Keratinocyte (primary cell): ENCODE measurements around the gene GRB10. TPM values are rescaled to one million over a fixed set of nuclear protein-coding genes. Genes with fewer than 3 reads are reported as not detected.

Experiments
- DNase-seq: peaks from one replicate; pipeline ENCODE4 v3.0.0-alpha.2; 2011; ENCODE audit warnings: low read depth, missing footprints, low spot score
- FAIRE-seq: peaks from 2 replicates; lab custom pipeline; 2011; peaks lifted over from hg19 to GRCh38; lab: Jason Lieb, UNC
- H2AFZ ChIP-seq: 2 replicates; pipeline ENCODE4 v1.6.0; 2012; ENCODE audit warnings: low read length, control low read depth, inconsistent platforms; ENCODE audit not compliant: control insufficient read depth
- H3K27ac ChIP-seq: 2 replicates; pipeline ENCODE4 v1.5.1; 2011; ENCODE audit warnings: low read length; ENCODE audit not compliant: control insufficient read depth, insufficient read depth
- H3K27me3 ChIP-seq: 3 replicates; pipeline ENCODE4 v1.6.0; 2011; ENCODE audit warnings: low read length; ENCODE audit not compliant: control insufficient read depth, insufficient read depth; ENCODE audit errors: extremely low read depth
- H3K36me3 ChIP-seq, 2 experiments: 2 replicates in 1 of 2; 3 replicates in 1 of 2; pipeline ENCODE4 v1.5.1; 2011; ENCODE audit warnings: low read length in 2 of 2, mild to moderate bottlenecking in 1 of 2; ENCODE audit not compliant: control insufficient read depth in 2 of 2, insufficient read depth in 2 of 2; ENCODE audit errors: extremely low read depth in 1 of 2
- H3K4me1 ChIP-seq: 3 replicates; pipeline ENCODE4 v1.5.1; 2011; ENCODE audit warnings: low read length; ENCODE audit not compliant: control insufficient read depth, insufficient read depth; ENCODE audit errors: extremely low read depth
- H3K4me2 ChIP-seq: 3 replicates; pipeline ENCODE4 v1.6.0; 2011; ENCODE audit warnings: low read depth, low read length; ENCODE audit not compliant: control insufficient read depth, insufficient read depth; ENCODE audit errors: extremely low read depth
- H3K4me3 ChIP-seq, 3 experiments: fragments of 200-600 bp in 1 of 3; sonication (generic) in 1 of 3; 2 replicates in 2 of 3; 3 replicates in 1 of 3; pipeline ENCODE4 v1.5.1; 2011 to 2016; ENCODE audit warnings: low read length in 3 of 3, mild to moderate bottlenecking in 3 of 3, control low read depth in 2 of 3, inconsistent platforms in 1 of 3, low read depth in 1 of 3, mixed read lengths in 1 of 3, mixed run types in 1 of 3, moderate library complexity in 1 of 3; ENCODE audit not compliant: control insufficient read depth in 2 of 3, insufficient read depth in 2 of 3; ENCODE audit errors: extremely low read depth in 1 of 3
- H3K79me2 ChIP-seq: 2 replicates; pipeline ENCODE4 v1.6.0; 2012; ENCODE audit warnings: low read length; ENCODE audit not compliant: control insufficient read depth, insufficient read depth
- H3K9ac ChIP-seq: 3 replicates; pipeline ENCODE4 v1.6.0; 2011; ENCODE audit warnings: low read length; ENCODE audit not compliant: control insufficient read depth, insufficient read depth; ENCODE audit errors: extremely low read depth
- H3K9me1 ChIP-seq: 3 replicates; pipeline ENCODE4 v1.6.0; 2011; ENCODE audit warnings: low read length; ENCODE audit not compliant: control insufficient read depth, insufficient read depth; ENCODE audit errors: extremely low read depth
- H3K9me3 ChIP-seq: 2 replicates; pipeline ENCODE4 v1.5.1; 2012; ENCODE audit warnings: low read depth, low read length; ENCODE audit not compliant: control insufficient read depth
- H4K20me1 ChIP-seq: 3 replicates; pipeline ENCODE4 v1.6.0; 2011; ENCODE audit warnings: low read length; ENCODE audit not compliant: control insufficient read depth, insufficient read depth; ENCODE audit errors: extremely low read depth
- CTCF ChIP-seq, 3 experiments: IDR thresholded peaks in 1 of 3; conservative IDR thresholded peaks in 1 of 3; optimal IDR thresholded peaks in 1 of 3; 2 replicates in 2 of 3; 3 replicates in 1 of 3; pipeline versions ENCODE3 to v1.5.1; 2011; ENCODE audit warnings: low read length in 3 of 3, mild to moderate bottlenecking in 3 of 3, moderate library complexity in 2 of 3, control low read depth in 1 of 3, inconsistent platforms in 1 of 3; ENCODE audit not compliant: insufficient read depth in 2 of 3; ENCODE audit errors: extremely low read depth in 1 of 3
- EZH2 ChIP-seq: IDR thresholded peaks from one replicate; pipeline ENCODE4 v1.6.1; 2012; ENCODE audit warnings: inconsistent platforms, mild to moderate bottlenecking, low read length, moderate library complexity
- dilution Hi-C: fragments of 300-500 bp; cut with MboI; formaldehyde crosslinking; loops from one replicate; pipeline ENCODE4 v1.7.0; 2020; ENCODE audit warnings: low sequenced_read_pairs; ENCODE audit not compliant: extremely low pct_ligation_motif_present
- polyA plus RNA-seq, 5 experiments: library from polyadenylated mRNA; depleted of rRNA in 3 of 5; stranded (reverse) in 3 of 5; stranded (forward) in 1 of 5; unstranded in 1 of 5; fragments of >200 nt; gene quantifications; 1 replicate in 1 of 5; 2 replicates in 3 of 5; 3 replicates in 1 of 5; pipeline versions ENCODE4 v1.2.1 to v1.2.3, GENCODE V29; 2011 to 2012; ENCODE audit warnings: missing spikeins in 2 of 5, low read depth in 1 of 5, low replicate concordance in 1 of 5

The GRB10 gene
- polyA plus RNA-seq, 1 donor (not counting 4 experiments of a cell fraction or from before 2014, with no cell fraction given) = 4.4 TPM

GRCh38 chr7:50632561-50633413 is 149.9 kb downstream of the GRB10 start:
- Histone ChIP-seq H3K27ac (no peak overlapping the region), H3K9me1 (peaks cover 5% of the 10 kb centered on the region), H3K27me3 (no peaks in the 10 kb centered on the region), H3K9me3 (no peaks in the 10 kb centered on the region), H4K20me1 (no peaks in the 10 kb centered on the region), H3K4me2 (no peak overlapping the region), H3K9ac (no peak overlapping the region), H3K4me3 (no peak overlapping the region), H2AFZ (no peak overlapping the region), H3K36me3 (no peaks in the 10 kb centered on the region), H3K4me1 (no peaks in the 10 kb centered on the region), H3K79me2 (no peaks in the 10 kb centered on the region)
- TF ChIP-seq CTCF (optimal IDR thresholded peaks at IDR 0.05 in 1 of 3, IDR thresholded peaks at IDR 0.05 in 1 of 3, conservative IDR thresholded peaks at IDR 0.05 in 1 of 3; ENCODE audit: extremely low read depth in 1 of 3, insufficient read depth in 2 of 3, low read length in 3 of 3) (peak; percentile 88 to 95 (median 90)), EZH2 (no peak)
- DNase-seq (no peak), FAIRE-seq (peak; percentile 9)
- dilution Hi-C loops = no loop called here

- Histone ChIP-seq H3K79me2 (no peaks in the 10 kb centered on the region), H4K20me1 (no peaks in the 10 kb centered on the region), H3K4me3 (no peak overlapping the region), H3K4me2 (no peak overlapping the region), H3K9me1 (peaks cover 5% of the 10 kb centered on the region), H3K27me3 (no peaks in the 10 kb centered on the region), H3K27ac (no peak overlapping the region), H3K4me1 (no peaks in the 10 kb centered on the region), H3K36me3 (no peaks in the 10 kb centered on the region), H3K9ac (no peak overlapping the region), H3K9me3 (no peaks in the 10 kb centered on the region), H2AFZ (no peak overlapping the region)
- TF ChIP-seq CTCF (optimal IDR thresholded peaks at IDR 0.05 in 1 of 3, IDR thresholded peaks at IDR 0.05 in 1 of 3, conservative IDR thresholded peaks at IDR 0.05 in 1 of 3; ENCODE audit: extremely low read depth in 1 of 3, insufficient read depth in 2 of 3, low read length in 3 of 3) (no peak), EZH2 (no peak)
- FAIRE-seq (no peak), DNase-seq (no peak)
- dilution Hi-C loops = no loop called here
Observed at GRCh38 chr7:50631639-50632038, 151.1 kb downstream of the GRB10 start.
